GM12878 (cell line): ENCODE measurements around the gene LCLAT1. TPM values are rescaled to one million over a fixed set of nuclear protein-coding genes. Genes with fewer than 3 reads are reported as not detected.

ENCODE experiments used
- ATAC-seq: fragments of 200-7000 bp; cut with Tn5 transposase; 3 replicates; pipeline ENCODE4 v1.9.1; 2020; ENCODE audit warnings: mild to moderate bottlenecking, moderate library complexity
- BruUV-seq: library from RNA; stranded (reverse); fragments of 400-500 nt; replicated peaks from 2 replicates; lab custom pipeline; 2021; lab: Mats Ljungman, UMichigan
- CTCF ChIA-PET: fragments of 300-600 bp; sonication (Branson Sonifier 250); formaldehyde crosslinking; extraction: SDS; loops from one replicate; lab custom pipeline; 2021; ENCODE audit warnings: inconsistent platforms; lab: Yijun Ruan, JAX
- POLR2A ChIA-PET: fragments of 350-600 bp; formaldehyde crosslinking; extraction: SDS; loops from one replicate; lab custom pipeline; 2021; ENCODE audit warnings: inconsistent platforms; lab: Charles Lee
- RAD21 ChIA-PET: fragments of 300-600 bp; sonication (Branson Sonifier 250); formaldehyde crosslinking; loops from one replicate; lab custom pipeline; 2023; ENCODE audit warnings: antibody characterized with exemption; ENCODE audit not compliant: unreplicated experiment; lab: Charles Lee
- SMC1A ChIA-PET: fragments of 300-600 bp; sonication (Branson Sonifier 250); formaldehyde crosslinking; loops from one replicate; lab custom pipeline; 2023; ENCODE audit not compliant: unreplicated experiment, uncharacterized antibody; lab: Charles Lee
- DNase-seq: peaks from one replicate; pipeline ENCODE4 v3.0.0-alpha.2; 2011; ENCODE audit warnings: low read depth, low spot score
- FAIRE-seq: peaks from 3 replicates; lab custom pipeline; 2011; peaks lifted over from hg19 to GRCh38; lab: Jason Lieb, UNC
- H2AFZ ChIP-seq: 2 replicates; pipeline ENCODE4 v1.6.0; 2011; ENCODE audit warnings: low read depth, low read length, control low read depth; ENCODE audit not compliant: control insufficient read depth
- H3K27ac ChIP-seq: 2 replicates; pipeline ENCODE4 v1.5.1; 2011; ENCODE audit warnings: control low read depth; ENCODE audit not compliant: control insufficient read depth, insufficient read depth
- H3K27me3 ChIP-seq, 2 experiments: replicated peaks in 1 of 2; 2 replicates each; pipeline versions ENCODE4 v1.6.0 to v1.6.1; 2011; ENCODE audit warnings: low read length in 1 of 2; ENCODE audit not compliant: control insufficient read depth in 2 of 2, insufficient read depth in 2 of 2
- H3K36me3 ChIP-seq, 2 experiments: 2 replicates each; pipeline ENCODE4 v1.5.1; 2011; ENCODE audit warnings: low read length in 1 of 2; ENCODE audit not compliant: control insufficient read depth in 2 of 2, insufficient read depth in 2 of 2
- H3K4me1 ChIP-seq: 2 replicates; pipeline ENCODE4 v1.6.1; 2011; ENCODE audit warnings: mild to moderate bottlenecking, low read length, moderate library complexity, mixed read lengths; ENCODE audit not compliant: control insufficient read depth, insufficient read depth
- H3K4me2 ChIP-seq: 2 replicates; pipeline ENCODE4 v1.6.0; 2011; ENCODE audit warnings: control low read depth; ENCODE audit not compliant: control insufficient read depth, insufficient read depth
- H3K4me3 ChIP-seq: fragments of 200-600 bp; sonication (generic); 2 replicates; pipeline ENCODE4 v1.5.1; 2016
- H3K79me2 ChIP-seq: 2 replicates; pipeline ENCODE4 v1.6.0; 2011; ENCODE audit warnings: low read length; ENCODE audit not compliant: control insufficient read depth, insufficient read depth
- H3K9ac ChIP-seq: 2 replicates; pipeline ENCODE4 v1.8.0; 2011; ENCODE audit warnings: low read length, control low read depth, mixed read lengths; ENCODE audit not compliant: control insufficient read depth, insufficient read depth
- H3K9me3 ChIP-seq: replicated peaks from 3 replicates; pipeline ENCODE4 v1.5.1; 2011; ENCODE audit warnings: mild to moderate bottlenecking, low read length; ENCODE audit not compliant: control insufficient read depth, insufficient read depth
- H4K20me1 ChIP-seq: 2 replicates; pipeline ENCODE4 v1.6.0; 2011; ENCODE audit not compliant: control insufficient read depth, insufficient read depth
- CHD1 ChIP-seq: IDR thresholded peaks from 2 replicates; pipeline ENCODE4 v1.6.1; 2012; ENCODE audit warnings: low read depth, low read length, improper control_type of control experiment
- DPF2 ChIP-seq: fragments of 450-650 bp; IDR thresholded peaks from 2 replicates; pipeline ENCODE4 v1.6.1; 2017; ENCODE audit warnings: mild to moderate bottlenecking
- EP300 ChIP-seq, 2 experiments: fragments of 150-350 bp in 1 of 2; IDR thresholded peaks; 2 replicates each; pipeline ENCODE4 v1.6.1; 2011 to 2012; ENCODE audit warnings: low read depth in 2 of 2, low read length in 2 of 2, borderline replicate concordance in 1 of 2, improper control_type of control experiment in 1 of 2, inconsistent platforms in 1 of 2; ENCODE audit not compliant: control insufficient read depth in 1 of 2
- ESRRA ChIP-seq: IDR thresholded peaks from 2 replicates; pipeline ENCODE4 v1.6.1; 2012; ENCODE audit warnings: mild to moderate bottlenecking, low read length, improper control_type of control experiment
- MYB ChIP-seq: fragments of 150-350 bp; IDR thresholded peaks from 2 replicates; pipeline ENCODE4 v1.6.1; 2014; ENCODE audit warnings: mild to moderate bottlenecking, low read depth, low read length, borderline replicate concordance
- PAX8 ChIP-seq: fragments of 450-650 bp; IDR thresholded peaks from 2 replicates; pipeline ENCODE4 v1.6.1; 2017; ENCODE audit warnings: mild to moderate bottlenecking, moderate library complexity
- RFX5 ChIP-seq: IDR thresholded peaks from 2 replicates; pipeline ENCODE4 v1.6.1; 2011; ENCODE audit warnings: low read depth, low read length, improper control_type of control experiment
- SREBF2 ChIP-seq: IDR thresholded peaks from 2 replicates; pipeline ENCODE4 v1.6.1; 2012; ENCODE audit warnings: mild to moderate bottlenecking, low read length
- WGBS: methylation state at CpG from one replicate; pipeline ENCODE4 v1.1.6; 2016; ENCODE audit warnings: low lambda C conversion rate; ENCODE audit not compliant: insufficient replicate concordance, insufficient coverage; ENCODE audit errors: missing lambda C conversion rate; 5-methylcytosine and 5-hydroxymethylcytosine counted together
- in situ Hi-C: fragments of 300-500 bp; cut with MboI; formaldehyde crosslinking; loops from 9 replicates; pipeline ENCODE4 v1.14.3; 2018; ENCODE audit warnings: mixed read lengths
- intact Hi-C: fragments of 100-400 bp; cut with micrococcal nuclease; formaldehyde crosslinking; loops from one replicate; pipeline ENCODE4 v1.14.2; 2022; ENCODE audit not compliant: unreplicated experiment
- polyA plus RNA-seq, 11 experiments: library from polyadenylated mRNA; depleted of rRNA in 4 of 11; unstranded in 6 of 11; stranded (reverse) in 5 of 11; fragments of >200 nt; fragmentation: Nextera tagmentation in 4 of 11; fragmentation: Illumina TruSeq in 1 of 11; extraction: Ambion mirVana in 4 of 11; extraction: Trizol in 1 of 11; gene quantifications; 1 replicate in 1 of 11; 2 replicates in 10 of 11; pipeline versions ENCODE4 v1.2.1 to v1.2.3, GENCODE V29; 2011 to 2016; ENCODE audit warnings: inconsistent platforms in 2 of 11, missing spikeins in 2 of 11, low read depth in 1 of 11
- total RNA-seq, 4 experiments: library from RNA; depleted of rRNA in 3 of 4; stranded (reverse); fragments of >200 nt in 3 of 4; fragmentation: Illumina TruSeq in 1 of 4; extraction: Trizol in 1 of 4; gene quantifications; 2 replicates each; pipeline versions ENCODE4 v1.2.1 to v1.2.3, GENCODE V29; 2013 to 2021
- TF ChIP-seq, protein P1 (sequence below): IDR thresholded peaks from 2 replicates; pipeline ENCODE4 v1.6.1; 2012; ENCODE audit warnings: low read depth, low read length, improper control_type of control experiment

LCLAT1 gene
- total and polyA plus RNA-seq, 10 of the 15 experiments (the other 5 are each of a cell fraction or from before 2014, with no cell fraction given) = 8.1 to 33.0 (median 15.9) TPM

DNA sequence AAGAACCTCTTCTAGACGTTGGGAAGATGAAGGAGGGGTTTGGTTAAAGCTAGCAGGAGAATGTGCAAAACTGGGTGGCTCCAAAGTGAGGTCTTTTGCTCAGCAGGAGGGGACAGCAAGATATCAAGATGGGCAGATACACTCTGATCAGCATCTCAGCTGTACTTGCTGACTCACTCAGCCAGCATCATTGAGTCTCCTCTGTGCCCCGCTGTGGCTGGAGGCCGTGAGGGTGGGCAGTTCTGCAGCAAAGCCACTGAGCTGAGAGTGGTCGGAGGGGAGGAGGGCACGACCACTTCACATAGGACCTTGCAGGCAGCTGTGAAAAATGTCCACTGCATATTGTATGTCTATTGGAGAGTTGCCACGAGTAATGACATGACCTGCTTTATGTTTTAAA lies 208.2 kb downstream of the LCLAT1 start:
- ChIA-PET CTCF (interaction anchor here (3.1 kb wide), 1 partner anchor 490 kb away, joined by 11 read pairs; no protein-coding TSS in a partner anchor), RAD21 (interaction anchor here (1.0 kb wide), 1 partner anchor 13 kb away, joined by 4 read pairs; no protein-coding TSS in a partner anchor)
- no peaks in the 10 kb centered on the region for H3K79me2 ChIP-seq
- H3K36me3 ChIP-seq = no peaks in the 10 kb centered on the region
- H3K4me1 ChIP-seq = no peaks in the 10 kb centered on the region
- H2AFZ ChIP-seq = no peak overlapping the region
- no peak for FAIRE-seq
- H3K4me2 ChIP-seq = no peak overlapping the region
- TF ChIP-seq EP300 (IDR thresholded peaks at IDR 0.05; ENCODE audit: borderline replicate concordance in 1 of 2, control insufficient read depth in 1 of 2, low read depth in 2 of 2, low read length in 2 of 2) (no peak), SREBF2 (no peak), MYB (no peak), PAX8 (no peak), ESRRA (no peak), RFX5 (no peak), CHD1 (no peak), DPF2 (no peak)
- TF ChIP-seq, protein P1, sequence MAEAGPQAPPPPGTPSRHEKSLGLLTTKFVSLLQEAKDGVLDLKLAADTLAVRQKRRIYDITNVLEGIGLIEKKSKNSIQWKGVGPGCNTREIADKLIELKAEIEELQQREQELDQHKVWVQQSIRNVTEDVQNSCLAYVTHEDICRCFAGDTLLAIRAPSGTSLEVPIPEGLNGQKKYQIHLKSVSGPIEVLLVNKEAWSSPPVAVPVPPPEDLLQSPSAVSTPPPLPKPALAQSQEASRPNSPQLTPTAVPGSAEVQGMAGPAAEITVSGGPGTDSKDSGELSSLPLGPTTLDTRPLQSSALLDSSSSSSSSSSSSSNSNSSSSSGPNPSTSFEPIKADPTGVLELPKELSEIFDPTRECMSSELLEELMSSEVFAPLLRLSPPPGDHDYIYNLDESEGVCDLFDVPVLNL = no peak
- TF ChIP-seq, all 136 proteins: peak for 0
- H3K9ac ChIP-seq = no peak overlapping the region
- H4K20me1 ChIP-seq = no peaks in the 10 kb centered on the region
- no peak overlapping the region for H3K4me3 ChIP-seq
- WGBS = 31% methylated on average over 6 of the region's 6 CpGs
- in situ Hi-C loops = no loop called here
- no peaks in the 10 kb centered on the region for H3K9me3 ChIP-seq
- SMC1A ChIA-PET = interaction anchor here (1.1 to 2.2 kb wide), 2 partner anchors 11 to 78 kb away, joined by 3 to 7 read pairs; no protein-coding TSS in a partner anchor
- H3K27me3 ChIP-seq = no peaks in the 10 kb centered on the region
- DNase-seq (no peak), ATAC-seq (no peak)
- POLR2A ChIA-PET = no interaction called here
- no TSS peak for BruUV-seq
- H3K27ac ChIP-seq = no peak overlapping the region
- intact Hi-C loops = no loop called here
